Hematopoietic multipotent progenitor cell treated with erythropoietin and hydrocortisone succinate and interleukin-3 and kit ligand, for 17 days (in vitro differentiated cells): Measurements from ENCODE around the gene ABCC9.
"Not testable (repeated sequence)": the region's sequence is repeated elsewhere in the genome, so short reads cannot be mapped to it uniquely, and the experiment has no call there.

Source experiments
- DNase-seq: peaks from one replicate; pipeline ENCODE4 v3.0.0-alpha.2; 2015; ENCODE audit warnings: low spot score

Gene ABCC9

GRCh38 chr12:21814814-21815213 lies 126.4 kb downstream of the ABCC9 start:
- DNase-seq = no peak

GRCh38 chr12:21814327-21814726 lies 126.9 kb downstream of the ABCC9 start:
- DNase-seq = no peak

- no peak for DNase-seq
Measured at GRCh38 chr12:21813751-21814150, 127.5 kb downstream of the ABCC9 start.

- DNase-seq = no peak
Measured at GRCh38 chr12:21813125-21813524, 128.1 kb downstream of the ABCC9 start.

GRCh38 chr12:21812340-21812739 lies 128.9 kb downstream of the ABCC9 start:
- not testable (repeated sequence) for DNase-seq

GRCh38 chr12:21809100-21809499 lies 132.1 kb downstream of the ABCC9 start:
- no peak for DNase-seq

- no peak for DNase-seq
Measured at GRCh38 chr12:21806255-21806654, 135.0 kb downstream of the ABCC9 start.

- no peak for DNase-seq
Measured at GRCh38 chr12:21801522-21802288, 139.5 kb downstream of the ABCC9 start.

GRCh38 chr12:21800011-21800410 lies 141.2 kb downstream of the ABCC9 start:
- DNase-seq = no peak

GRCh38 chr12:21797539-21797938 lies 143.7 kb downstream of the ABCC9 start:
- DNase-seq = no peak

GRCh38 chr12:21795648-21796328 lies 145.4 kb downstream of the ABCC9 start:
- DNase-seq = no peak

GRCh38 chr12:21794807-21795595 lies 146.2 kb downstream of the ABCC9 start:
- DNase-seq = not testable (repeated sequence)

GRCh38 chr12:21789687-21790086 lies 151.5 kb downstream of the ABCC9 start:
- DNase-seq = not testable (repeated sequence)

- DNase-seq = no peak
Measured at GRCh38 chr12:21788089-21788983, 152.9 kb downstream of the ABCC9 start.

- no peak for DNase-seq
Measured at GRCh38 chr12:21786041-21786531, 155.1 kb downstream of the ABCC9 start.

- not testable (repeated sequence) for DNase-seq
Measured at GRCh38 chr12:21782723-21783122, 158.5 kb downstream of the ABCC9 start.

GRCh38 chr12:21780786-21781185 lies 160.4 kb downstream of the ABCC9 start:
- no peak for DNase-seq

GRCh38 chr12:21776175-21776574 lies 165.1 kb downstream of the ABCC9 start:
- DNase-seq = no peak

- DNase-seq = no peak
Measured at GRCh38 chr12:21775133-21775820, 165.9 kb downstream of the ABCC9 start.

- DNase-seq = no peak
Measured at GRCh38 chr12:21774358-21775132, 166.7 kb downstream of the ABCC9 start, which contains the start of gene KCNJ8. TSS of gene KCNJ8 (minus strand) at chr12:21774706. CDS start at chr12:21773616, 1,090 bp downstream.
